Measurements from ENCODE around the gene CTF1.

Gene CTF1

DNA sequence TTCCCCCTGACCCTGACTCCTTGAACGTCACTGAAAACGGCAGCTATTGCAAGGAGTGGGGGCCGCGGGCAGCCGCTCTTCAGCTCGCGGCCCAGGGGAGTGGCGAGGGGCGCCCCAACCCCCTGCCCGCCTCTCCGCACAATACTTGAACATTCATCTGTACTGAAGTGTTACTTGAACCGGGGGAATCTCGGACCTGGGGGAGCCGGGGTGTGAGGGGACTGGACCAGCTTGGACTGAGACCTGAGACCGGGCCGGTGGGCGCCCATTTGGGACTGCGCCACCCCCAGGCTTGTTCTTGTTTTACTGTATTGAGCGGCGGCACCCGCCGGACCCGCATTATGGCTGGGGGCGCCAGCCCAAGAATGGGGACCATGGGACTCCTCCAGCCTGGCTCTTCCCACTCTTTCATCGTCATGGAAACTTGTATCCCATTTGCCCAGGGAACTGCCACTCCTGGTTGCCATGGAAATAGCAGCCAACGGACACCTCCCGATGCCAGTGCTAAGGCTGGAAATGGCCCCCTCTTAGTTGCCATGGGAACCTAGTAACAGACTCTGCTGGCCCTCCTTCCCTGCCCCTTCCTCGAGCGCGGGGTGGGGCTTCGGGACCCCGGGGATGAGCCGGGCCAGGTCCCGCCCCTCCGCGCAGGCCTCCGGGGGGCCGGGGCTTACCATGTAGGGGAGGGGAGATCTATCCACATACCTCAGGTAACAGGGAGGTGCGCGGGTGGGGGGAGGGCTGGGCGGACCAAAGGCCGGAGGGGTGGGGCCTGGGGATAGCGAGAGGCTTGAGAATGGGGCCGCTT, 51.6 kb downstream of the CTF1 start:
- no peaks in the 10 kb centered on the region for H3K27me3 ChIP-seq
- H3K9me3 ChIP-seq = no peaks in the 10 kb centered on the region
- H3K4me1 ChIP-seq (ENCODE audit: control insufficient read depth in 1 of 2, insufficient read depth in 1 of 2, low read depth in 1 of 2, low read length in 1 of 2) = peaks cover 55 to 63% of the 10 kb centered on the region in 2 experiments
- H3K27ac ChIP-seq = peak overlapping the region; percentile 96
- H3K36me3 ChIP-seq = peaks cover under 1% of the 10 kb centered on the region
- peak overlapping the region; percentile 95 to 97 for H3K4me3 ChIP-seq (ENCODE audit: low read depth in 1 of 2, low read length in 1 of 2)
- TF ChIP-seq, protein P1, sequence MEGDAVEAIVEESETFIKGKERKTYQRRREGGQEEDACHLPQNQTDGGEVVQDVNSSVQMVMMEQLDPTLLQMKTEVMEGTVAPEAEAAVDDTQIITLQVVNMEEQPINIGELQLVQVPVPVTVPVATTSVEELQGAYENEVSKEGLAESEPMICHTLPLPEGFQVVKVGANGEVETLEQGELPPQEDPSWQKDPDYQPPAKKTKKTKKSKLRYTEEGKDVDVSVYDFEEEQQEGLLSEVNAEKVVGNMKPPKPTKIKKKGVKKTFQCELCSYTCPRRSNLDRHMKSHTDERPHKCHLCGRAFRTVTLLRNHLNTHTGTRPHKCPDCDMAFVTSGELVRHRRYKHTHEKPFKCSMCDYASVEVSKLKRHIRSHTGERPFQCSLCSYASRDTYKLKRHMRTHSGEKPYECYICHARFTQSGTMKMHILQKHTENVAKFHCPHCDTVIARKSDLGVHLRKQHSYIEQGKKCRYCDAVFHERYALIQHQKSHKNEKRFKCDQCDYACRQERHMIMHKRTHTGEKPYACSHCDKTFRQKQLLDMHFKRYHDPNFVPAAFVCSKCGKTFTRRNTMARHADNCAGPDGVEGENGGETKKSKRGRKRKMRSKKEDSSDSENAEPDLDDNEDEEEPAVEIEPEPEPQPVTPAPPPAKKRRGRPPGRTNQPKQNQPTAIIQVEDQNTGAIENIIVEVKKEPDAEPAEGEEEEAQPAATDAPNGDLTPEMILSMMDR (IDR thresholded peaks at IDR 0.05) = no peak

DNA sequence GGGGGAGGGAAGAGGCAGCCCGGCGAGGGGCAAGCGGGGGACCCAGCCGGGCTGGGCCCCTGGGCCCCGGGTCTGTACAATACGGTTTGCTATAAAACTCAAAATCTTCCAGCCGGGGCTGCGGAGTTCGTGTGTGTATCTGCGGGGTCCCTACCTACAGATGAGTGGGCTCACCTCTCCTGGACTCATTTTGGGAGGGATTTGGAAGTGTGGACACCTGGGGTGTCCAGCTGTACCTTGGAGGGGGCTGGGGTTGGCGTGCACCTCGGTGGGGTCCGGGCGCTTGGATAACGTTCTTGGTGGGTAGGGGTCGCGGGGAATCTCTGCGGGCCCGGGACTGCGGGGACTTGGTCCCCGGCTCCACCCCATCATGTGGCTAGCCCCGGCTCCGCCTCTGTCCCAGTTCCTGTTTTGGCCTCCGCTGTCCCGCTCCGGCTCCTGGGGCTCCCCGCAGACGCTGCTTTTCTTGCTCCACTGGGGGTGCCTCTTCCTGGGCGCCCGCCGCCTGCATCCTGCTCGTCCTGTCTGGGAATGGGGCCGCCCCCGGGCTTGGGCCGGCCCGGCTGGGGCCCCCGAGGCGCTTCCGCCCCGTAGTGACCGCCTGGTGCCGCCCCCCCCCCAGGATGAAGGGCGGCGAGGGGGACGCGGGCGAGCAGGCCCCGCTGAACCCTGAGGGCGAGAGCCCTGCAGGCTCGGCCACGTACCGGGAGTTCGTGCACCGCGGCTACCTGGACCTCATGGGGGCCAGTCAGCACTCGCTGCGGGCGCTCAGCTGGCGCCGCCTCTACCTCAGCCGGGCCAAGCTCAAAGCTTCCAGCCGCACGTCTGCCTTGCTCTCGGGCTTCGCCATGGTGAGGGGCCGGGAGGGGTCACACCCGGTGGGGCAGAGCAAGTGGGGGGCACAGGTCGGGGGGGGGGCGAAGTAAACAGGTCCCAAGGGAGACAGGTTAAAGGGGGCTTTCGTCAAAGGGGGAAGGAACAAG, 52.5 kb downstream of the CTF1 start, which contains the start of gene ORAI3:
Gene ORAI3, plus strand, starts transcription at position 402 of the 983 bp plus-strand sequence. Its CDS starts 222 bp downstream, at position 624.
- Histone ChIP-seq H3K4me3 (ENCODE audit: low read depth in 1 of 2, low read length in 1 of 2) (peak within 1 kb of the TSS; percentile 95 to 97), H3K4me1 (ENCODE audit: control insufficient read depth in 1 of 2, insufficient read depth in 1 of 2, low read depth in 1 of 2, low read length in 1 of 2) (peaks cover 55 to 69% of the 10 kb centered on the region in 2 experiments), H3K27me3 (no peaks in the 10 kb centered on the region), H3K9me3 (no peaks in the 10 kb centered on the region), H3K27ac (peak within 1 kb of the TSS; percentile 96), H3K36me3 (peaks cover 10% of the 10 kb centered on the region)
- TF ChIP-seq, protein P1 (IDR thresholded peaks at IDR 0.05) = peak; percentile 25

DNA sequence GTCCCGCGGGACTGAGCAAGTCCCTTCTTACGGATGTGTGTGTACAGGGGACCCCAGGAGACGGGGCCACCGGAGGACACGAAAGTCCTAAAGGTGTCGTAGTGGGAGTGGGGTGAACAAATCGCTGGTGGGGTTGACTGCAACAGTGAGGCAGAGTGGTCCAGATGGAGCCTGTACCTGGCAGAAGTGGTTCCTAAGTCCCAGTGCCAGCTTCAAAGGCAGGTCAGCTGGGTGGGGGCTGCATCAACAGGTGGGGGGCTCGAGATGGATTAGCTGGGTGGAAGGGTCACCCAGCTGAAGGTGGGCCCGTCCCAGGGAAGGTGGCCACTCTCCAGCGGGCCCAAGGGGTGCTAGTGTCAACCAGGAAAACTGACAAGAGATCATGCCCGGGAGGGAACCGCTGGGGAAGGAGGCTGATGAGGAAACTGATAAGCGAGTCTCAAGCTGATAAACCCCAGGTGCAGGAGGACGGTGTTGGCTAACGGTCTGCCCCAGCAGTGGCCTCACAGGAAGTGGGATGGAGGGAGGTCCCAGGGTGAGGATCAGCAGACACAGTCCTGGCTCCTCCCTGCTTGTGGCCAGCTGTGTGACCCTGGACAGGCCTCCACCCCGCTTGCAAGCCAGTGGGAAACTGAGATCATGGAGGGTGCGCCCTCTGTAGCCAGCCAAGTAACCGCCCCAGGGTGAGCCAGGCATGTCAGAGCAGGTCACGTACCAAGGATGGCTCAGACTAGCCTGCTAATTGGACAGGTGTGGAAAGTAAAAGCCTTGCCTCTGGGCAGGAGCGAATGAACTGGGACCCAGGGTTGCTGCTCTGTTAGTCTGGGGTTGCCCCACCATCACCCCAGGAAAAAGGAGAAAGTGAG, 53.5 kb downstream of the CTF1 start:
- peaks cover 52 to 64% of the 10 kb centered on the region in 2 experiments for H3K4me1 ChIP-seq (ENCODE audit: control insufficient read depth in 1 of 2, insufficient read depth in 1 of 2, low read depth in 1 of 2, low read length in 1 of 2)
- no peaks in the 10 kb centered on the region for H3K9me3 ChIP-seq
- H3K36me3 ChIP-seq = peaks cover 19% of the 10 kb centered on the region
- H3K27ac ChIP-seq = peak overlapping the region; percentile 96
- no peaks in the 10 kb centered on the region for H3K27me3 ChIP-seq
- TF ChIP-seq, protein P1 (IDR thresholded peaks at IDR 0.05) = no peak
- peak overlapping the region; percentile 95 to 97 for H3K4me3 ChIP-seq (ENCODE audit: low read depth in 1 of 2, low read length in 1 of 2)

DNA sequence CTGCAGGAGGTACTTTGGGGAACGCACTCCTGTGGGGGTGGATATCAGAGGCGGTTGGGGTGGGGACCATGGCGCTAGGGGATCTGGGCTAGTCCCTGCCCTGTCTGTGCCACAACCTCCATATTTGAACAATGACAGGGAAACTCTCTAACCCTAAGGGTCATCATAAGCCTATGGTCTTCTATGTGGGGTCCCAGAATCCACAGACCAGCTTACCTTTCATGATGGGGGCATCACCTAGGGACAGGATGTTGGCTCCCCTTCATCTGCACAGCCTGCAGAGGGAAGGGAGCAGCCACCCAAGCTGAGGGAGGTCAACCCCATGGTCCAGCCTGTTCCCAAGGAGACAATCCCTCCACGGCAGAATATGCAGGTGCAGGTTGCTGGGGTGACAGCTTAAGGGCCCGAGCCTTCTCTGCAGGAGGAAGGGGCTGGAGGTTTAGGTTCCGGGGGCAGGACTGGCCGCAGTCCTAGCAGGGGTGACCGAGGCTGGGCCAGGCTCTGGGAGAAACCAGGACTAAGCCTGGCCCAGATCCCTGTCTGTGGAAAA, 54.2 kb downstream of the CTF1 start:
- Histone ChIP-seq H3K9me3 (no peaks in the 10 kb centered on the region), H3K4me1 (ENCODE audit: control insufficient read depth in 1 of 2, insufficient read depth in 1 of 2, low read depth in 1 of 2, low read length in 1 of 2) (peaks cover 45 to 57% of the 10 kb centered on the region in 2 experiments), H3K27ac (peak overlapping the region; percentile 96), H3K4me3 (ENCODE audit: low read depth in 1 of 2, low read length in 1 of 2) (peak overlapping the region; percentile 95 to 97), H3K27me3 (no peaks in the 10 kb centered on the region), H3K36me3 (peaks cover 22% of the 10 kb centered on the region)
- TF ChIP-seq, protein P1 (IDR thresholded peaks at IDR 0.05) = no peak
